Gastrocnemius medialis (tissue), 4 donors: ENCODE measurements around the gene IRF7.

Source experiments
- CTCF ChIP-seq, 5 experiments: fragments of 450-650 bp in 3 of 5; fragments of 200-600 bp in 2 of 5; sonication (generic) in 2 of 5; IDR thresholded peaks in 4 of 5; conservative IDR thresholded peaks in 1 of 5; 1 replicate in 4 of 5; 2 replicates in 1 of 5; pipeline ENCODE4 v1.5.1; 2016 to 2019; ENCODE audit warnings: antibody characterized with exemption in 5 of 5, mild to moderate bottlenecking in 3 of 5, moderate library complexity in 3 of 5
- POLR2A ChIP-seq, 2 donors: fragments of 450-650 bp; IDR thresholded peaks; one replicate each; pipeline ENCODE4 v1.6.1; 2017; ENCODE audit warnings: antibody characterized with exemption in 2 of 2, mild to moderate bottlenecking in 2 of 2, moderate library complexity in 2 of 2

- no peak for TF ChIP-seq CTCF (IDR thresholded peaks at IDR 0.05 in 4 of 5, conservative IDR thresholded peaks at IDR 0.05 in 1 of 5)
- no peak for TF ChIP-seq POLR2A (IDR thresholded peaks at IDR 0.05)
These were observed 38.1 kb upstream of the IRF7 start for GRCh38 chr11:653837-654236.
